ENCODE data around the gene FMNL1. TPM values are rescaled to one million over a fixed set of nuclear protein-coding genes. Genes with fewer than 3 reads are reported as not detected.

FMNL1 gene
- total RNA-seq, 4 donors from 2014 or later: 19.2 to 42.9 (median 24.6) TPM

DNA sequence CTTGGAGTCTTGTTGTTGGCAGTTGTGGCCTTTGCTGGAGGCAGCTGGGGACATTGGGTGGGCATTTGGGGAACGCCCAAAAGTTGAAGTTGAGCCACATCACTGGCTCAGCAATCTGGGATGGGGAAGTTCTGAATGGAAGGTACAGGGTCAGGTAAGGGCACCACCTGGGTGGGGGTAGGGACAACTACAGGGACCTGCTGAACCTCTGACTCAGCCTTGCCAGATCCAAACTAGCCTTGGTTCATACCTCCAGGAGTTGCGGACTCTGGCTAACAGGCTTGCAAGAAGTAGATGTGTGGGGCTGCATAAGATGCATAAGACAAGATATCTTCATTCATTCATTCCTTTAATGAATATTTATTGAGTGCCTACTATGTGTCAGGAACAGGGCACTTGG lies 16.0 kb downstream of the FMNL1 start:
- DNase-seq (ENCODE audit: low spot score in 2 of 2): no peak
- WGBS, 2 donors: 91 to 98% methylated on average over 2 of the region's 2 CpGs
- Histone ChIP-seq H3K4me1 (peaks cover 0 to 10% (median 5%) of the 10 kb centered on the region in 4 donors), H3K36me3 (peaks cover 0 to 6% (median 2%) of the 10 kb centered on the region in 3 donors), H3K27ac (no peak overlapping the region), H3K4me3 (no peak overlapping the region), H3K27me3 (peaks cover 0 to 29% of the 10 kb centered on the region in 2 donors), H3K9me3 (no peaks in the 10 kb centered on the region)
- TF ChIP-seq EP300 (IDR thresholded peaks at IDR 0.05) (no peak), POLR2A (IDR thresholded peaks at IDR 0.05) (no peak)
- TF ChIP-seq, protein P1, sequence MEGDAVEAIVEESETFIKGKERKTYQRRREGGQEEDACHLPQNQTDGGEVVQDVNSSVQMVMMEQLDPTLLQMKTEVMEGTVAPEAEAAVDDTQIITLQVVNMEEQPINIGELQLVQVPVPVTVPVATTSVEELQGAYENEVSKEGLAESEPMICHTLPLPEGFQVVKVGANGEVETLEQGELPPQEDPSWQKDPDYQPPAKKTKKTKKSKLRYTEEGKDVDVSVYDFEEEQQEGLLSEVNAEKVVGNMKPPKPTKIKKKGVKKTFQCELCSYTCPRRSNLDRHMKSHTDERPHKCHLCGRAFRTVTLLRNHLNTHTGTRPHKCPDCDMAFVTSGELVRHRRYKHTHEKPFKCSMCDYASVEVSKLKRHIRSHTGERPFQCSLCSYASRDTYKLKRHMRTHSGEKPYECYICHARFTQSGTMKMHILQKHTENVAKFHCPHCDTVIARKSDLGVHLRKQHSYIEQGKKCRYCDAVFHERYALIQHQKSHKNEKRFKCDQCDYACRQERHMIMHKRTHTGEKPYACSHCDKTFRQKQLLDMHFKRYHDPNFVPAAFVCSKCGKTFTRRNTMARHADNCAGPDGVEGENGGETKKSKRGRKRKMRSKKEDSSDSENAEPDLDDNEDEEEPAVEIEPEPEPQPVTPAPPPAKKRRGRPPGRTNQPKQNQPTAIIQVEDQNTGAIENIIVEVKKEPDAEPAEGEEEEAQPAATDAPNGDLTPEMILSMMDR (IDR thresholded peaks at IDR 0.05): no peak

DNA sequence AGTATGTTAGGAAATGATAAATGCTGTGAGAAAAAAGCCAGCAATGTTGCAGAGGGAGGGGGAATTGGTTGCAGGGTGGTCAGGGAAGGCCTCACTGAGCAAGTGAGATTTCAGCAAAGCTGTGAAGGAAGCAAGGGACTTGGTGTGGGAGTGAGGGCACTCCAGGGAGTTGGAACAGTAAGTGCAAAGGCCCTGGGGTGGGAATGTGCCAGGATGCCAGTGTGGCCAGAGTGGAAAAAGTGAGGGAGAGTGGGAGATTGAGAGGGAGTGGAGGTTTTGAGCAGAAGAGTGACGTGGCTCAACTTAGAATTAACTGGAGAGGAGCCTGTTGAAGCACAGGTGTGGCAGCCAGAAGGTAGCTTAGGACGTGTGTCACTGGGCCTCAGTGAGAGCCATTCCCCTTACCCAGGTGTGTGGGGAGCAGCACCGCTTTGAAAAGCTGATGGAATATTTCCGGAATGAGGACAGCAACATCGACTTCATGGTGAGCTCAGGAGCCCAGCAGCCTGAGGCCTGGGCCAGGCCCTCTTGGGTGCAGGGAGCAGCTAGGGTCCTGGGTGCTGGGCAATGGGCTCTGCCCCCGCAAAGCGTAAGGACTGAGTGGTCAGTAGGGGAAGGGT lies 16.6 kb downstream of the FMNL1 start:
- H3K9me3 ChIP-seq: no peaks in the 10 kb centered on the region
- peaks cover 0 to 10% (median 5%) of the 10 kb centered on the region in 4 donors for H3K4me1 ChIP-seq
- TF ChIP-seq EP300 (IDR thresholded peaks at IDR 0.05) (no peak), POLR2A (IDR thresholded peaks at IDR 0.05) (no peak)
- TF ChIP-seq, protein P1 (IDR thresholded peaks at IDR 0.05): no peak
- H3K4me3 ChIP-seq: no peak overlapping the region
- H3K27ac ChIP-seq: no peak overlapping the region
- DNase-seq (ENCODE audit: low spot score in 2 of 2): no peak
- peaks cover 0 to 29% of the 10 kb centered on the region in 2 donors for H3K27me3 ChIP-seq
- peaks cover 0 to 8% (median 6%) of the 10 kb centered on the region in 3 donors for H3K36me3 ChIP-seq
- 91 to 95% methylated on average over 7 of the region's 7 CpGs for WGBS, 2 donors

DNA sequence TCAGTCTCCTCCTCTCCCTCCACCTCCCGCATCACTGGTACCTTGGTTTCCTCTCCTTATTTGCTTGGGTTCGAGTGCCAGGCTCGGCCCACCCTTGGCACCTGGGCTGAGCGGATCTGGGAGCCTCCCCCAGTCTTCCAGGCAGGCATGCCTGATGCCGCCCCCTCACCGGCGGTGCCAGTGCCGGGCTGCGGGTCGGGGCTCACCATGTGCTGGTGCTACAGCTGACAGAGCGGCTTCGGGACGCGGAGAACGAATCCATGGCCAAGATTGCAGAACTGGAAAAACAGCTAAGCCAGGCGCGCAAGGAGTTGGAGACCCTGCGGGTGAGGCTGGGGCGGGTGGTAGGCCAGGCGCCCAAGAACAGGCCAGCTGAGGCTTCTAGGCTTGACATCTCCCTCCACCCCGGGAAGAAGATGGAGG lies 19.2 kb downstream of the FMNL1 start:
- H3K36me3 ChIP-seq: peaks cover 0 to 29% (median 6%) of the 10 kb centered on the region in 3 donors
- TF ChIP-seq EP300 (IDR thresholded peaks at IDR 0.05): no peak
- TF ChIP-seq POLR2A (IDR thresholded peaks at IDR 0.05): no peak
- TF ChIP-seq, protein P1 (IDR thresholded peaks at IDR 0.05): no peak
- peaks cover 0 to 29% of the 10 kb centered on the region in 2 donors for H3K27me3 ChIP-seq
- H3K4me3 ChIP-seq: no peak overlapping the region
- no peaks in the 10 kb centered on the region for H3K9me3 ChIP-seq
- 42 to 56% methylated on average over 20 to 21 of the region's 21 CpGs for WGBS, 2 donors
- no peak overlapping the region for H3K27ac ChIP-seq
- peaks cover 0 to 10% (median 3%) of the 10 kb centered on the region in 4 donors for H3K4me1 ChIP-seq
- DNase-seq (ENCODE audit: low spot score in 2 of 2): no peak

DNA sequence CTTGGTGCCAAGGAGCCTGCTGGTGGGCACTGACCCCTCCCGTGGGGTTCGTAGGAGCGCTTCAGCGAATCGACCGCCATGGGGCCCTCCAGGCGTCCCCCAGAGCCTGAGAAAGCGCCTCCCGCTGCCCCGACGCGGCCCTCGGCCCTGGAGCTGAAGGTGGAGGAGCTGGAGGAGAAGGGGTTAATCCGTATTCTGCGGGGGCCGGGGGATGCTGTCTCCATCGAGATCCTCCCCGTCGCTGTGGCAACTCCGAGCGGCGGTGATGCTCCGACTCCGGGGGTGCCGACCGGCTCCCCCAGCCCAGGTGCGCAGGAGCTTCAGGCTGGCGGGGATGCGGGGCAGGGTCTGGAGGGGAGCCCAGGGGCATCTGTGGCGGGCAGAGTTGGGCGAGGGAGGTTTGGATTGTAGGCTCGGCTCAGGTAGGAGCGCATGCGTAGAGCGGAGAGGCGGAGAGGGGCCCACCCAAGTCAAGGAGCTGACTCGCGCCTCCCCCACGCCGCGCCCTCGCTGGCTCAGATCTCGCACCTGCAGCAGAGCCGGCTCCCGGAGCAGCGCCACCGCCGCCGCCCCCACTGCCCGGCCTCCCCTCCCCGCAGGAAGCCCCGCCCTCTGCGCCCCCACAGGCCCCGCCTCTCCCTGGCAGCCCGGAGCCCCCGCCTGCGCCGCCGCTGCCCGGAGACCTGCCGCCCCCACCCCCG lies 19.8 kb downstream of the FMNL1 start:
- no peaks in the 10 kb centered on the region for H3K9me3 ChIP-seq
- peak overlapping the region in 1 of 4 donors; percentile 16 for H3K4me3 ChIP-seq
- H3K27ac ChIP-seq: no peak overlapping the region
- peaks cover 0 to 34% of the 10 kb centered on the region in 2 donors for H3K27me3 ChIP-seq
- TF ChIP-seq EP300 (IDR thresholded peaks at IDR 0.05) (no peak), POLR2A (IDR thresholded peaks at IDR 0.05) (no peak)
- TF ChIP-seq, protein P1 (IDR thresholded peaks at IDR 0.05): no peak
- 36 to 37% methylated on average over 38 to 44 of the region's 62 CpGs for WGBS, 2 donors
- peaks cover 0 to 29% (median 6%) of the 10 kb centered on the region in 3 donors for H3K36me3 ChIP-seq
- DNase-seq (ENCODE audit: low spot score in 2 of 2): no peak
- peaks cover 0 to 13% (median 4%) of the 10 kb centered on the region in 4 donors for H3K4me1 ChIP-seq

DNA sequence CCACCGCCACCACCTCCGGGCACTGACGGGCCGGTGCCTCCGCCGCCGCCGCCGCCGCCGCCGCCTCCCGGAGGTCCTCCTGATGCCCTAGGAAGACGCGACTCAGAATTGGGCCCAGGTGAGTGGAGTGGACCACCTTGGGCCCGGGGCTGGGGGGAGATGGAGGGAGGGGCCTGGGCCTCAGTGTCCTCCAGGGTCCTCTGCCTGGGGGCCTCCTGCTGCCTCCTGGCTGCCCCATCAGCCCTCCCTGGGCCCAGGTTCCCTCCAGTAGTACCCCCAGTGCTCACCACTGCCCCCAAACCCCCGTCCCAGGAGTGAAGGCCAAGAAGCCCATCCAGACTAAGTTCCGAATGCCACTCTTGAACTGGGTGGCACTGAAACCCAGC lies 20.3 kb downstream of the FMNL1 start:
- TF ChIP-seq, protein P1 (IDR thresholded peaks at IDR 0.05): no peak
- no peak for TF ChIP-seq EP300 (IDR thresholded peaks at IDR 0.05)
- no peak for TF ChIP-seq POLR2A (IDR thresholded peaks at IDR 0.05)
- peaks cover 0 to 39% of the 10 kb centered on the region in 2 donors for H3K27me3 ChIP-seq
- no peak overlapping the region for H3K27ac ChIP-seq
- 24 to 64% methylated on average over 4 to 12 of the region's 18 CpGs for WGBS, 2 donors
- H3K36me3 ChIP-seq: peaks cover 0 to 29% (median 6%) of the 10 kb centered on the region in 3 donors
- H3K4me1 ChIP-seq: peaks cover 0 to 18% (median 9%) of the 10 kb centered on the region in 4 donors
- DNase-seq (ENCODE audit: low spot score in 2 of 2): no peak
- H3K4me3 ChIP-seq: peak overlapping the region in 1 of 4 donors; percentile 16
- H3K9me3 ChIP-seq: no peaks in the 10 kb centered on the region
